ENCODE results near the gene SDR42E2.

- TF ChIP-seq CTCF (conservative IDR thresholded peaks at IDR 0.05; ENCODE audit: low read length) (no peak), EZH2phosphoT487 (IDR thresholded peaks at IDR 0.05; ENCODE audit: borderline replicate concordance, low read depth, low read length) (no peak)
These were observed 25.9 kb downstream of the SDR42E2 start for GRCh38 chr16:22188267-22188594.
